WTC11 (cell line): ENCODE data around the gene HOXC11. TPM values are rescaled to one million over a fixed set of nuclear protein-coding genes. Genes with fewer than 3 reads are reported as not detected.

ENCODE experiments used
- ATAC-seq: fragments of 200-7000 bp; cut with Tn5 transposase; 2 replicates; pipeline ENCODE4 v1.10.0; 2021; ENCODE audit warnings: mild to moderate bottlenecking, moderate library complexity
- CTCF ChIA-PET: fragments of 300-600 bp; sonication (Branson Sonifier 250); formaldehyde crosslinking; loops from one replicate; lab custom pipeline; 2021; ENCODE audit warnings: antibody characterized with exemption; lab: Charles Lee
- POLR2A ChIA-PET: fragments of 350-600 bp; sonication (Branson Sonifier 250); formaldehyde crosslinking; loops from one replicate; lab custom pipeline; 2021; ENCODE audit warnings: antibody characterized with exemption; lab: Charles Lee
- DNase-seq: peaks from one replicate; pipeline ENCODE4 v3.0.0; 2021; ENCODE audit warnings: low spot score
- H3K27ac Mint-ChIP-seq: 2 replicates; pipeline ENCODE4 v1.8.0; 2021; ENCODE audit warnings: mixed read lengths
- H3K27me3 Mint-ChIP-seq: 2 replicates; pipeline ENCODE4 v1.8.0; 2021; ENCODE audit warnings: low read depth, mild to moderate bottlenecking, moderate library complexity, mixed read lengths
- H3K36me3 Mint-ChIP-seq: 2 replicates; pipeline ENCODE4 v1.8.0; 2021; ENCODE audit warnings: mixed read lengths
- H3K4me1 Mint-ChIP-seq: 2 replicates; pipeline ENCODE4 v1.8.0; 2022; ENCODE audit warnings: mixed read lengths
- H3K4me3 Mint-ChIP-seq: 2 replicates; pipeline ENCODE4 v1.8.0; 2021; ENCODE audit warnings: mild to moderate bottlenecking, moderate library complexity, mixed read lengths
- H3K9me3 Mint-ChIP-seq: 2 replicates; pipeline ENCODE4 v1.8.0; 2021; ENCODE audit warnings: mixed read lengths
- GABPB1 ChIP-seq: sonication (generic); formaldehyde crosslinking; IDR thresholded peaks from 2 replicates; pipeline ENCODE4 v1.8.1; 2023; ENCODE audit warnings: mild to moderate bottlenecking, missing genetic modification reagents
- GRHL2 ChIP-seq: fragments of 250-450 bp; sonication (Bioruptor Pico); IDR thresholded peaks from 2 replicates; pipeline ENCODE4 v1.8.0; 2022; ENCODE audit warnings: mild to moderate bottlenecking, moderate library complexity; ENCODE audit not compliant: insufficient replicate concordance, severe bottlenecking
- TEAD1 ChIP-seq: sonication (generic); formaldehyde crosslinking; IDR thresholded peaks from 2 replicates; pipeline ENCODE4 v1.8.0; 2022; ENCODE audit warnings: mild to moderate bottlenecking, missing genetic modification reagents
- TP53 ChIP-seq: sonication (generic); formaldehyde crosslinking; IDR thresholded peaks from 2 replicates; pipeline ENCODE4 v1.8.1; 2023; ENCODE audit warnings: mild to moderate bottlenecking, missing genetic modification reagents
- ZNF219 ChIP-seq: sonication (generic); formaldehyde crosslinking; IDR thresholded peaks from 2 replicates; pipeline ENCODE4 v1.8.0; 2023; ENCODE audit warnings: missing genetic modification reagents, mild to moderate bottlenecking, borderline replicate concordance
- ZNF232 ChIP-seq: sonication (generic); formaldehyde crosslinking; IDR thresholded peaks from 2 replicates; pipeline ENCODE4 v1.8.0; 2022; ENCODE audit warnings: mild to moderate bottlenecking, missing genetic modification reagents
- total RNA-seq: library from RNA; stranded (reverse); gene quantifications from 3 replicates; pipeline ENCODE4 v1.2.3, GENCODE V29; 2021
- TF ChIP-seq, protein P1 (sequence below): sonication (generic); formaldehyde crosslinking; IDR thresholded peaks from 2 replicates; pipeline ENCODE4 v1.8.0; 2022; ENCODE audit warnings: mild to moderate bottlenecking, missing genetic modification reagents
- TF ChIP-seq, protein P2 (sequence below): sonication (generic); formaldehyde crosslinking; IDR thresholded peaks from 2 replicates; pipeline ENCODE4 v1.8.1; 2023; ENCODE audit warnings: mild to moderate bottlenecking, missing genetic modification reagents, borderline replicate concordance
- TF ChIP-seq, protein P3 (sequence below): sonication (generic); formaldehyde crosslinking; IDR thresholded peaks from 2 replicates; pipeline ENCODE4 v1.8.0; 2023; ENCODE audit warnings: missing genetic modification reagents, mild to moderate bottlenecking, borderline replicate concordance
- TF ChIP-seq, protein P4 (sequence below): fragments of 200-600 bp; IDR thresholded peaks from 2 replicates; pipeline ENCODE4 v1.8.0; 2022; ENCODE audit warnings: antibody characterized with exemption

Gene HOXC11
- total RNA-seq, 1 experiment from 2014 or later, result not detected

DNA sequence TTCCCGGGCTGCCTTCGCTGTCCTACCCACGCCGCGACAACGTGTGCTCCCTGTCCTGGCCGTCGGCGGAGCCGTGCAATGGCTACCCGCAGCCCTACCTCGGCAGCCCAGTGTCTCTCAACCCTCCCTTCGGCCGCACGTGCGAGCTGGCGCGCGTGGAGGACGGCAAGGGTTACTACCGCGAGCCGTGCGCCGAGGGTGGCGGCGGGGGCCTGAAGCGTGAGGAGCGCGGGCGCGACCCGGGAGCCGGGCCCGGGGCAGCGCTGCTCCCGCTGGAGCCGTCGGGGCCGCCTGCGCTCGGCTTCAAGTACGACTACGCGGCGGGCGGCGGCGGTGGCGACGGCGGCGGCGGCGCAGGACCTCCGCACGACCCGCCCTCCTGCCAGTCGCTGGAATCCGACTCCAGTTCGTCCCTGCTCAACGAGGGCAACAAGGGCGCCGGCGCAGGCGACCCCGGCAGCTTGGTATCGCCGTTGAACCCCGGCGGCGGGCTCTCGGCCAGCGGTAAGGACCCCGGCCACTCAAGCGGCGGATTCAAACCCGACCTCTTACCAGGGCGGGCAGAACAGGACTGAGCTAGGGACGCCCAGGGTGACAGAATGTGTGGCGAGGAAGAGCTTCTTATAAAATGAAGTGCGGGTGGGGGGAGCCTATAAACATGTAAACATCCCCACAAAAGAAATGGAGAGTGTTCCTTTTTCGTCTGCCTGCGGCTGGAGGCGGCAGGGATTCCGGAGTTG is 17.7 kb upstream of the HOXC11 start (continued):
- TF ChIP-seq, protein P1, sequence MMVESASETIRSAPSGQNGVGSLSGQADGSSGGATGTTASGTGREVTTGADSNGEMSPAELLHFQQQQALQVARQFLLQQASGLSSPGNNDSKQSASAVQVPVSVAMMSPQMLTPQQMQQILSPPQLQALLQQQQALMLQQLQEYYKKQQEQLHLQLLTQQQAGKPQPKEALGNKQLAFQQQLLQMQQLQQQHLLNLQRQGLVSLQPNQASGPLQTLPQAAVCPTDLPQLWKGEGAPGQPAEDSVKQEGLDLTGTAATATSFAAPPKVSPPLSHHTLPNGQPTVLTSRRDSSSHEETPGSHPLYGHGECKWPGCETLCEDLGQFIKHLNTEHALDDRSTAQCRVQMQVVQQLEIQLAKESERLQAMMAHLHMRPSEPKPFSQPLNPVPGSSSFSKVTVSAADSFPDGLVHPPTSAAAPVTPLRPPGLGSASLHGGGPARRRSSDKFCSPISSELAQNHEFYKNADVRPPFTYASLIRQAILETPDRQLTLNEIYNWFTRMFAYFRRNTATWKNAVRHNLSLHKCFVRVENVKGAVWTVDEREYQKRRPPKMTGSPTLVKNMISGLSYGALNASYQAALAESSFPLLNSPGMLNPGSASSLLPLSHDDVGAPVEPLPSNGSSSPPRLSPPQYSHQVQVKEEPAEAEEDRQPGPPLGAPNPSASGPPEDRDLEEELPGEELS (CRISPR knock-in tag), result no peak
- TF ChIP-seq, protein P2, sequence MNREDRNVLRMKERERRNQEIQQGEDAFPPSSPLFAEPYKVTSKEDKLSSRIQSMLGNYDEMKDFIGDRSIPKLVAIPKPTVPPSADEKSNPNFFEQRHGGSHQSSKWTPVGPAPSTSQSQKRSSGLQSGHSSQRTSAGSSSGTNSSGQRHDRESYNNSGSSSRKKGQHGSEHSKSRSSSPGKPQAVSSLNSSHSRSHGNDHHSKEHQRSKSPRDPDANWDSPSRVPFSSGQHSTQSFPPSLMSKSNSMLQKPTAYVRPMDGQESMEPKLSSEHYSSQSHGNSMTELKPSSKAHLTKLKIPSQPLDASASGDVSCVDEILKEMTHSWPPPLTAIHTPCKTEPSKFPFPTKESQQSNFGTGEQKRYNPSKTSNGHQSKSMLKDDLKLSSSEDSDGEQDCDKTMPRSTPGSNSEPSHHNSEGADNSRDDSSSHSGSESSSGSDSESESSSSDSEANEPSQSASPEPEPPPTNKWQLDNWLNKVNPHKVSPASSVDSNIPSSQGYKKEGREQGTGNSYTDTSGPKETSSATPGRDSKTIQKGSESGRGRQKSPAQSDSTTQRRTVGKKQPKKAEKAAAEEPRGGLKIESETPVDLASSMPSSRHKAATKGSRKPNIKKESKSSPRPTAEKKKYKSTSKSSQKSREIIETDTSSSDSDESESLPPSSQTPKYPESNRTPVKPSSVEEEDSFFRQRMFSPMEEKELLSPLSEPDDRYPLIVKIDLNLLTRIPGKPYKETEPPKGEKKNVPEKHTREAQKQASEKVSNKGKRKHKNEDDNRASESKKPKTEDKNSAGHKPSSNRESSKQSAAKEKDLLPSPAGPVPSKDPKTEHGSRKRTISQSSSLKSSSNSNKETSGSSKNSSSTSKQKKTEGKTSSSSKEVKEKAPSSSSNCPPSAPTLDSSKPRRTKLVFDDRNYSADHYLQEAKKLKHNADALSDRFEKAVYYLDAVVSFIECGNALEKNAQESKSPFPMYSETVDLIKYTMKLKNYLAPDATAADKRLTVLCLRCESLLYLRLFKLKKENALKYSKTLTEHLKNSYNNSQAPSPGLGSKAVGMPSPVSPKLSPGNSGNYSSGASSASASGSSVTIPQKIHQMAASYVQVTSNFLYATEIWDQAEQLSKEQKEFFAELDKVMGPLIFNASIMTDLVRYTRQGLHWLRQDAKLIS (CRISPR knock-in tag), result no peak
- TF ChIP-seq TEAD1 (CRISPR knock-in tag) (no peak), GABPB1 (CRISPR knock-in tag) (no peak), ZNF219 (CRISPR knock-in tag) (no peak), ZNF232 (CRISPR knock-in tag) (no peak), TP53 (CRISPR knock-in tag) (no peak)
- TF ChIP-seq, protein P3, sequence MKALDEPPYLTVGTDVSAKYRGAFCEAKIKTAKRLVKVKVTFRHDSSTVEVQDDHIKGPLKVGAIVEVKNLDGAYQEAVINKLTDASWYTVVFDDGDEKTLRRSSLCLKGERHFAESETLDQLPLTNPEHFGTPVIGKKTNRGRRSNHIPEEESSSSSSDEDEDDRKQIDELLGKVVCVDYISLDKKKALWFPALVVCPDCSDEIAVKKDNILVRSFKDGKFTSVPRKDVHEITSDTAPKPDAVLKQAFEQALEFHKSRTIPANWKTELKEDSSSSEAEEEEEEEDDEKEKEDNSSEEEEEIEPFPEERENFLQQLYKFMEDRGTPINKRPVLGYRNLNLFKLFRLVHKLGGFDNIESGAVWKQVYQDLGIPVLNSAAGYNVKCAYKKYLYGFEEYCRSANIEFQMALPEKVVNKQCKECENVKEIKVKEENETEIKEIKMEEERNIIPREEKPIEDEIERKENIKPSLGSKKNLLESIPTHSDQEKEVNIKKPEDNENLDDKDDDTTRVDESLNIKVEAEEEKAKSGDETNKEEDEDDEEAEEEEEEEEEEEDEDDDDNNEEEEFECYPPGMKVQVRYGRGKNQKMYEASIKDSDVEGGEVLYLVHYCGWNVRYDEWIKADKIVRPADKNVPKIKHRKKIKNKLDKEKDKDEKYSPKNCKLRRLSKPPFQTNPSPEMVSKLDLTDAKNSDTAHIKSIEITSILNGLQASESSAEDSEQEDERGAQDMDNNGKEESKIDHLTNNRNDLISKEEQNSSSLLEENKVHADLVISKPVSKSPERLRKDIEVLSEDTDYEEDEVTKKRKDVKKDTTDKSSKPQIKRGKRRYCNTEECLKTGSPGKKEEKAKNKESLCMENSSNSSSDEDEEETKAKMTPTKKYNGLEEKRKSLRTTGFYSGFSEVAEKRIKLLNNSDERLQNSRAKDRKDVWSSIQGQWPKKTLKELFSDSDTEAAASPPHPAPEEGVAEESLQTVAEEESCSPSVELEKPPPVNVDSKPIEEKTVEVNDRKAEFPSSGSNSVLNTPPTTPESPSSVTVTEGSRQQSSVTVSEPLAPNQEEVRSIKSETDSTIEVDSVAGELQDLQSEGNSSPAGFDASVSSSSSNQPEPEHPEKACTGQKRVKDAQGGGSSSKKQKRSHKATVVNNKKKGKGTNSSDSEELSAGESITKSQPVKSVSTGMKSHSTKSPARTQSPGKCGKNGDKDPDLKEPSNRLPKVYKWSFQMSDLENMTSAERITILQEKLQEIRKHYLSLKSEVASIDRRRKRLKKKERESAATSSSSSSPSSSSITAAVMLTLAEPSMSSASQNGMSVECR (CRISPR knock-in tag), result no peak

DNA sequence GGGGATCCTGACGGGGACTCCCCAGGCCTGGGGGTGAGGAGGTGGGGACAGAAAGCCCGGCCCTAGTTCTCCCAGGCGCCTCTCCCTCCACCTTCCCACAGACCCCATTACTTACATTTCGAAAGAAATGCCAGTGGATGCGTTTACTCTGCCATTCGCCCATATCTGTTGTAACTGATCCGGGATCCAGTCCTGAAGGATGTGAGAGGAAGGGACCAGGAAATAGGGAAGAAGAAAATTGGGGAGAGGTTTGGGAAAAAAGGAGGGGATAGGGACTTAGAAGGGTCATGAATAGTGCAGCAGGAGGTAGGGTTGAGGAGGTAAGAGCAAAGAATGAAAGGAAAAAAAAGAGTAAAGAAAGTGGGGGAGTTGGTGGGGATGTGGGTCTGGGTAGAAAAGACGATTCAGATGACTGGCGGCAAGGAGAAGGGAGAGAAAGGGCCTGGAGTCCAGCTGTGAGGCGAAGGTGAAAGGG is 17.1 kb upstream of the HOXC11 start:
- Mint-ChIP-seq H3K4me1 (peaks cover 25% of the 10 kb centered on the region), H3K36me3 (no peaks in the 10 kb centered on the region), H3K27ac (no peak overlapping the region), H3K9me3 (no peaks in the 10 kb centered on the region), H3K27me3 (peaks cover 100% of the 10 kb centered on the region), H3K4me3 (peak overlapping the region; percentile 33; the same call in 1 of the 2 replicates)
- TF ChIP-seq GRHL2 (CRISPR knock-in tag), result no peak
- TF ChIP-seq, protein P4, sequence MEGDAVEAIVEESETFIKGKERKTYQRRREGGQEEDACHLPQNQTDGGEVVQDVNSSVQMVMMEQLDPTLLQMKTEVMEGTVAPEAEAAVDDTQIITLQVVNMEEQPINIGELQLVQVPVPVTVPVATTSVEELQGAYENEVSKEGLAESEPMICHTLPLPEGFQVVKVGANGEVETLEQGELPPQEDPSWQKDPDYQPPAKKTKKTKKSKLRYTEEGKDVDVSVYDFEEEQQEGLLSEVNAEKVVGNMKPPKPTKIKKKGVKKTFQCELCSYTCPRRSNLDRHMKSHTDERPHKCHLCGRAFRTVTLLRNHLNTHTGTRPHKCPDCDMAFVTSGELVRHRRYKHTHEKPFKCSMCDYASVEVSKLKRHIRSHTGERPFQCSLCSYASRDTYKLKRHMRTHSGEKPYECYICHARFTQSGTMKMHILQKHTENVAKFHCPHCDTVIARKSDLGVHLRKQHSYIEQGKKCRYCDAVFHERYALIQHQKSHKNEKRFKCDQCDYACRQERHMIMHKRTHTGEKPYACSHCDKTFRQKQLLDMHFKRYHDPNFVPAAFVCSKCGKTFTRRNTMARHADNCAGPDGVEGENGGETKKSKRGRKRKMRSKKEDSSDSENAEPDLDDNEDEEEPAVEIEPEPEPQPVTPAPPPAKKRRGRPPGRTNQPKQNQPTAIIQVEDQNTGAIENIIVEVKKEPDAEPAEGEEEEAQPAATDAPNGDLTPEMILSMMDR, result no peak
- DNase-seq (no peak), ATAC-seq (no peak)
- CTCF ChIA-PET, result interaction anchor here (0.9 to 1.5 kb wide), 4 partner anchors 10 to 254 kb away, joined by 3 to 4 read pairs (median 3); partner anchors contain the start of gene HOXC10
- POLR2A ChIA-PET, result no interaction called here
